Cardiac fibroblast (primary cell): Measurements from ENCODE around the gene SLIT3.

Experiments used
- DNase-seq, 2 donors: peaks; one replicate each; pipeline versions ENCODE4 v3.0.0 to v3.0.0-alpha.2; 2010; ENCODE audit warnings: low read depth in 2 of 2
- H3K4me3 ChIP-seq, 2 donors: replicated peaks in 1 of 2; 1 replicate in 1 of 2; 2 replicates in 1 of 2; pipeline ENCODE4 v1.5.1; 2011; ENCODE audit warnings: low read depth in 2 of 2, low read length in 2 of 2, mild to moderate bottlenecking in 2 of 2, moderate library complexity in 1 of 2
- CTCF ChIP-seq: IDR thresholded peaks from one replicate; pipeline ENCODE4 v1.5.1; 2011; ENCODE audit warnings: low read depth, mild to moderate bottlenecking, low read length, inconsistent platforms

SLIT3 gene

GRCh38 chr5:168726342-168726741 is 574.6 kb downstream of the SLIT3 start:
- no peak overlapping the region for H3K4me3 ChIP-seq
- TF ChIP-seq CTCF = no peak
- no peak for DNase-seq

- DNase-seq = no peak
- TF ChIP-seq CTCF = no peak
- no peak overlapping the region for H3K4me3 ChIP-seq
These were observed 576.7 kb downstream of the SLIT3 start for GRCh38 chr5:168724227-168724626.

DNA sequence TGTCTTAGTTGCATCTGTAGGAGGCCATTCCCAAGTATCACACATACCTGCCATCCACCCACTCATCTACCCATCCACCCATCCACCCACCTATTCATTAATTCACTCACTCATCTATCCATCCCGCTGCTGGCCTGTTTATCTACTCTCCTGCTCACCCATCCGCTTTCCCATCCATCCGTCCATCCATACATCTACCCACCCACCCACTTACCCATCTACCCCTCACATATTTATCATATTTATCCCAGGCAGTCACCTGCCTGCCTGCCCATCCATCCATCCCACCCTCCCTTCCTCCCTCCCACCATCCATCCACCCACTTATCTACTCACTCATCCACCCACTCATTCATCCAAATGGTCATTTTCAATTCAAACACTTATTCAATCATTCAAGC is 577.9 kb downstream of the SLIT3 start:
- no peak for TF ChIP-seq CTCF
- no peak for DNase-seq
- H3K4me3 ChIP-seq = no peak overlapping the region

DNA sequence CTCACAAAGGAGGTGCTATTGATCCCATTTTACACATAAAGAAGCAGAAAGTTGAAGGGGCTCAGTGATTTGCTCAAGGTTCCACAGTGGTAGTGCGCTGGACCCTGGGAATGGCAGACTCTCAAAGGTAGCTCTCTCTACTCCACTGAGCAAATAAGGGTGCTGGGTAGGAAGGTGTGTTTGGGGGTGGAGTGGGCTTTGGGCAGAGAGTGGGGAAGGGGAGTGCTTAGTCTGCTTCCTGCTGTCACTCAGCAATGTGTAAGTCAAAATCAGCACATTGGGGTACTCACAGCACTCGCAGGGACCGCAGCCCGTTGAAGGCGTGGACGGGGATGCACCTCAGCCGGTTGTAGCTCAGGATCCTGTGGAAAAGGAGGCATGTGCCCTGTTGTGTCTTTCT is 579.0 kb downstream of the SLIT3 start:
- DNase-seq = no peak
- no peak overlapping the region for H3K4me3 ChIP-seq
- no peak for TF ChIP-seq CTCF

DNA sequence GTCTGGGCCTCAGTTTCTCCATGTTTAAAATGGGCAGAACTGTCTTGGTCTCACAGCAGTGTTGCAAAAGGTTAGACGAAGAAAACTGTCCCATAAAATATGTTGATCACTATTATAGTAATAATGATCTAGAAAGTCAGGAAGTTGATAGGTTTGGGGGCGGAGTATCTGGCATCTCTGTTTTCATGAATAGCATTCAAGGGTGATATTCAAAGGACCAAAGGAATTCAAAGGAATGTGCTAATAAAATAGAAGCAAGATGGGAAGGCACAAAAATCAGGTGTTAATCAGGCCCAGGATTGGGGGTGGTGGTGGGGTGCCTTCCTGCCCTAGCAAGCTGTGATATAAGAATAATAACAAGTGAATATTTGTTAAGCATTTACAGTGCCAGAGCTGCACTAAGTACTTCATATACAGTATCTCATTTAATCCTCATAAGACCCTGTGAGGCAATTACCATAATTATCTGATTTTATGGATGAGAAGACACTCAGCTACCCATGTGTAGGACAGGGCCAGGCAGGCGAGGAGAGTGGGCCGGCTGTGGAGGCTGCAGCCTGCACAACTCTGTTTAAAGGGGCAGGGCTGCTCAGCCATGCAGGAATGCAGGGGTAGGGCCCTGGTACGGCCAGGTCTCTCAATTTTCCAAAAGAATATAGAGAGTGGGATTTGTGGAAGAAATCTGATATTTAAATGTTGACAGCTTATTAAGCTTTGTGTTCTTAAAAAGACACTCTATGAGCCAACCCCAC is 579.8 kb downstream of the SLIT3 start:
- TF ChIP-seq CTCF = no peak
- no peak overlapping the region for H3K4me3 ChIP-seq
- DNase-seq = no peak

DNA sequence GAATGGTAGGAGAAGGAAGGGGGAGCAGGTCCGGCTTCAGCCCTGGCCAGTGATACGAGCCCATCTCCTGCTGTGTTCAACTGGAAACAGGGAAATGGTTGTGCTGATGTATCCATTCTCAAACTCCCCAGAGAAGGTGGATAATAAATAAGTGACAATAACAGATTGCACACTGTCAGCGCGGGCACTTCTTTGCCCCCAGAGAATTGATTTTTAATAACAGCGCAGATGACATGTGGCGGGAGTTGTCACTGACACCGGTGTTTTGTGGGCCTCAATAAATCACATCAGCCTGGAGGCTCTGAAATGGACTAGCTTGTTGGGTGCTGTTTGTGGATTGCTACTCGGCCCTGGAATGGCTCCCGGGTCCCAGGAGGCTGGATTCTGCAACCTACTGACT is 580.4 kb downstream of the SLIT3 start:
- DNase-seq = no peak
- no peak overlapping the region for H3K4me3 ChIP-seq
- no peak for TF ChIP-seq CTCF

DNA sequence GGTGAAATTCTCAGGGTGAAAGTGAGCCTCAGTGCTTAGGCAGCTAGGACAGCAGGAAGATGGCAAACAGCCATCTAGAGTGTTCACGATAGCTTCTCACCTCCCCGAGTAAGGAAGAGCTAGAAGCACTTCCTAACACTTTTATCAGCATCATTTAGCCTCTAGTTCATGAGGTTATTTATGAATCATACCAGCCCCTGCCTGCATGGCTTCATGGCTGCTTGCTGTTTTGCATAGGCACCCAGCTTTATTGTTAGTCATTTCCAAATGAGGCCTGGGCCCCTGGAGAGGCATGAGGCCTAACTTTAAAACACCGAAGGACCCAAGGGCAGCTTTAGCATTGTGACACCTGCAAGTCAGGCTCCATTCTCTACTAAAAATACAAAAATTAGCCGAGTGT is 586.9 kb downstream of the SLIT3 start:
- peak; percentile 27 to 54 for DNase-seq
- TF ChIP-seq CTCF = no peak
- no peak overlapping the region for H3K4me3 ChIP-seq
